Gastroesophageal sphincter (tissue), 4 donors: ENCODE measurements around the gene CHD6. TPM values are rescaled to one million over a fixed set of nuclear protein-coding genes. Genes with fewer than 3 reads are reported as not detected.

ENCODE experiments used
- ATAC-seq: fragments of 150-250 bp; one replicate; pipeline ENCODE4 v1.9.1; 2016; ENCODE audit warnings: mild to moderate bottlenecking, moderate library complexity
- H3K27ac ChIP-seq, 4 donors: fragments of 200-600 bp; sonication (generic) in 3 of 4; 1 replicate in 3 of 4; 2 replicates in 1 of 4; pipeline ENCODE4 v1.5.1; 2016 to 2019
- H3K27me3 ChIP-seq: fragments of 200-600 bp; sonication (generic); one replicate; pipeline ENCODE4 v1.5.1; 2019
- H3K36me3 ChIP-seq, 2 donors: fragments of 200-600 bp; sonication (generic); one replicate each; pipeline ENCODE4 v1.5.1; 2019; ENCODE audit warnings: control low read depth in 1 of 2
- H3K4me1 ChIP-seq, 3 donors: fragments of 200-600 bp; sonication (generic); 1 replicate in 2 of 3; 2 replicates in 1 of 3; pipeline ENCODE4 v1.5.1; 2016 to 2019; ENCODE audit warnings: control low read depth in 2 of 3
- H3K4me3 ChIP-seq, 2 donors: fragments of 200-600 bp; sonication (generic); one replicate each; pipeline ENCODE4 v1.5.1; 2019; ENCODE audit warnings: mild to moderate bottlenecking in 1 of 2, moderate library complexity in 1 of 2
- H3K9me3 ChIP-seq, 3 donors: fragments of 200-600 bp; sonication (generic); one replicate each; pipeline ENCODE4 v1.5.1; 2017 to 2019; ENCODE audit warnings: control low read depth in 2 of 3
- CTCF ChIP-seq, 4 experiments: fragments of 200-600 bp in 2 of 4; fragments of 450-650 bp in 2 of 4; sonication (generic) in 1 of 4; IDR thresholded peaks; one replicate each; pipeline ENCODE4 v1.5.1; 2017 to 2019; ENCODE audit warnings: antibody characterized with exemption in 4 of 4, mild to moderate bottlenecking in 2 of 4, moderate library complexity in 2 of 4
- EP300 ChIP-seq: sonication (generic); formaldehyde crosslinking; IDR thresholded peaks from one replicate; pipeline ENCODE4 v1.6.1; 2017; ENCODE audit warnings: antibody characterized with exemption, mild to moderate bottlenecking
- POLR2A ChIP-seq, 2 donors: fragments of 450-650 bp; IDR thresholded peaks; one replicate each; pipeline ENCODE4 v1.6.1; 2017; ENCODE audit warnings: antibody characterized with exemption in 2 of 2, mild to moderate bottlenecking in 2 of 2, moderate library complexity in 1 of 2
- POLR2AphosphoS5 ChIP-seq: sonication (generic); formaldehyde crosslinking; IDR thresholded peaks from one replicate; pipeline ENCODE4 v1.6.1; 2017; ENCODE audit warnings: antibody characterized with exemption
- WGBS, 2 donors: methylation state at CpG; one replicate each; pipeline ENCODE4 v1.1.5; 2018; ENCODE audit warnings: low coverage in 1 of 2; 5-methylcytosine and 5-hydroxymethylcytosine counted together
- total RNA-seq, 4 donors: library from RNA; depleted of rRNA; stranded (reverse); fragments of >200 nt; gene quantifications; one replicate each; pipeline ENCODE4 v1.1.0, GENCODE V29; 2016

Gene CHD6
- total RNA-seq, 4 donors from 2014 or later: 37.4 to 58.3 (median 40.4) TPM

DNA sequence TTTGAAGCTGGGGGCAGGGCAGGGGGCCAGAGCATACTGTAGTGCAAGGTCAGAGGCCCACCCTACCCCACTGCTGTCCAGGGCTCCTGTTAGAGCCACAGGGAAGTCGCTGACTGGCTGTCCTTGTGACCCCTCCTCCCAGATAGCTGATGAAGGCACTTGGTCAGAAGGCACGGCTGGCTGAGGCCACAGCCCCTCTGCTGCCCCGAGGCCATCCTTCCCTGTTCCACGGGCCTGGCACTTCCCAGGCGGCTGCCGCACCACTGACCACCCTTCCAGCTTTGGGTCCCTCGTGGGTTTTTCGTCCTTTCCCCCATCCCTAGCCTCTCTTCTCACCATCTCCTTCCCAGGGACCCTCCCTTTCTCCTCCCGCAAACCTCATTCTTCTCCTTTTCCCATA is 242.3 kb downstream of the CHD6 start:
- WGBS, 2 donors: 86 to 100% methylated on average over 3 to 5 of the region's 9 CpGs
- no peaks in the 10 kb centered on the region for H3K4me1 ChIP-seq
- H3K4me3 ChIP-seq: no peak overlapping the region
- H3K27me3 ChIP-seq: peaks cover 27% of the 10 kb centered on the region
- H3K36me3 ChIP-seq: no peaks in the 10 kb centered on the region
- ATAC-seq: no peak
- peaks cover 0 to 10% (median 0%) of the 10 kb centered on the region in 3 donors for H3K9me3 ChIP-seq
- no peak overlapping the region for H3K27ac ChIP-seq
- TF ChIP-seq POLR2AphosphoS5 (no peak), CTCF (IDR thresholded peaks at IDR 0.05) (no peak), EP300 (no peak), POLR2A (IDR thresholded peaks at IDR 0.05) (no peak)

GRCh38 chr20:41373931-41374920 is 244.0 kb downstream of the CHD6 start:
- peaks cover 0 to 10% (median 0%) of the 10 kb centered on the region in 3 donors for H3K9me3 ChIP-seq
- ATAC-seq: no peak
- H3K4me1 ChIP-seq: no peaks in the 10 kb centered on the region
- no peak overlapping the region for H3K4me3 ChIP-seq
- H3K27ac ChIP-seq: no peak overlapping the region
- 89% methylated on average over 7 of the region's 9 CpGs; no CpG with 5 or more reads in 1 of the 2 donors for WGBS, 2 donors
- no peaks in the 10 kb centered on the region for H3K36me3 ChIP-seq
- no peak for TF ChIP-seq POLR2A (IDR thresholded peaks at IDR 0.05)
- TF ChIP-seq CTCF (IDR thresholded peaks at IDR 0.05): no peak
- no peak for TF ChIP-seq EP300
- TF ChIP-seq POLR2AphosphoS5: no peak
- peaks cover 32% of the 10 kb centered on the region for H3K27me3 ChIP-seq

DNA sequence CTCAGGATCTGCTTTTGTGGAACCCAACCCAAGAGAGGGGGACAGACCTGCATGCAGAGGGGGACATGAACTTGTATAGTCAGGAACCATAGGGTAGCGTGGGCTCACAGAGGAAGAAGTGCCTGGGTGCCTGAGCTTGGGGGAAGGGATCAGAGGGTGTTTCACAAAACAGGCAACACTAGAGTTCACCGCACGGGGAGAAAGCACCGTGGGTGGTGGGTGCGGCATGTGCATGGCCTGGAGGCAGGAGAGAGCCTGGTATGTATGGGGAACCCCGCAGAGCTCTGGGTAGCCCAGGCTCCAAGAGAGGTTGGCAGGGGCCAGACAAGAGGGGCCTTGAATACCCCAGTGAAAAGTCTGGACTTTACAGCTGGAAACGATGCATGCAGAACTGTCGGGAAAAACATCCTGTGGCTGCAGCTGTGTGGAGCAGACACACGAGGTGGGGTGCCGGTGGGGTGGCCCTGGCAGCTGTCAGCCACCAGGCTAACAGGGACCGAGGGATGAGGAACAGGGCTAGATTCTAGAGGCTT is 244.9 kb downstream of the CHD6 start:
- Histone ChIP-seq H3K4me1 (no peaks in the 10 kb centered on the region), H3K27ac (no peak overlapping the region), H3K27me3 (peaks cover 37% of the 10 kb centered on the region), H3K4me3 (no peak overlapping the region), H3K36me3 (no peaks in the 10 kb centered on the region), H3K9me3 (peaks cover 0 to 10% (median 0%) of the 10 kb centered on the region in 3 donors)
- 82% methylated on average over 7 of the region's 11 CpGs; no CpG with 5 or more reads in 1 of the 2 donors for WGBS, 2 donors
- no peak for ATAC-seq
- TF ChIP-seq POLR2AphosphoS5 (no peak), CTCF (IDR thresholded peaks at IDR 0.05) (no peak), POLR2A (IDR thresholded peaks at IDR 0.05) (no peak), EP300 (no peak)

DNA sequence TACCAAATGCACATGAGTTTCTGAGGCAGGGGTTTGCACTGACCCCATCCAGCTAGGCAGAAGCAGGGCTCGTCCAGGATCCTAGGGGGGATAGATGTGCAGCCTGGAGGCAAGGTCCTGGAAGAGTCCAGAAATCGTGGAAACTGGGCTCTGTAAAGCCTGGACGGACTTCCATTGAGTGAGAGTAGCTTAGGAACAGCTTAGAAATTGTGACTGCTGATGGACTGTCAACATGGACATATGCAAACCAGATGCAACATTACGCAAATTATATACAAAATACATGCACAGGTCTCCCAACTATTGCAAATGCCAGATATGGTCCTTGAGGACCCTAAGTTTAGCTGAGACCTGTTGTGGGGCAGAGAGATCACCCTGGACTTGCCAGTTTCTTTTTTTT is 246.8 kb downstream of the CHD6 start:
- no peak for TF ChIP-seq EP300
- TF ChIP-seq POLR2AphosphoS5: no peak
- no peak for TF ChIP-seq CTCF (IDR thresholded peaks at IDR 0.05)
- TF ChIP-seq POLR2A (IDR thresholded peaks at IDR 0.05): no peak
- 100% methylated on average over 2 of the region's 4 CpGs; no CpG with 5 or more reads in 1 of the 2 donors for WGBS, 2 donors
- H3K36me3 ChIP-seq: no peaks in the 10 kb centered on the region
- peaks cover 46% of the 10 kb centered on the region for H3K27me3 ChIP-seq
- peaks cover 0 to 10% (median 0%) of the 10 kb centered on the region in 3 donors for H3K9me3 ChIP-seq
- no peak overlapping the region for H3K4me3 ChIP-seq
- peaks cover 0 to 5% (median 3%) of the 10 kb centered on the region in 3 donors for H3K4me1 ChIP-seq
- ATAC-seq: no peak
- no peak overlapping the region for H3K27ac ChIP-seq
